WTC11 (cell line): ENCODE data around the gene TAOK2. TPM values are rescaled to one million over a fixed set of nuclear protein-coding genes. Genes with fewer than 3 reads are reported as not detected.
"Not testable (repeated sequence)": the region's sequence is repeated elsewhere in the genome, so short reads cannot be mapped to it uniquely, and the experiment has no call there.

Experiments
- ATAC-seq: fragments of 200-7000 bp; cut with Tn5 transposase; 2 replicates; pipeline ENCODE4 v1.10.0; 2021; ENCODE audit warnings: mild to moderate bottlenecking, moderate library complexity
- CTCF ChIA-PET: fragments of 300-600 bp; sonication (Branson Sonifier 250); formaldehyde crosslinking; loops from one replicate; lab custom pipeline; 2021; ENCODE audit warnings: antibody characterized with exemption; lab: Charles Lee
- POLR2A ChIA-PET: fragments of 350-600 bp; sonication (Branson Sonifier 250); formaldehyde crosslinking; loops from one replicate; lab custom pipeline; 2021; ENCODE audit warnings: antibody characterized with exemption; lab: Charles Lee
- DNase-seq: peaks from one replicate; pipeline ENCODE4 v3.0.0; 2021; ENCODE audit warnings: low spot score
- H3K27ac Mint-ChIP-seq: 2 replicates; pipeline ENCODE4 v1.8.0; 2021; ENCODE audit warnings: mixed read lengths
- H3K27me3 Mint-ChIP-seq: 2 replicates; pipeline ENCODE4 v1.8.0; 2021; ENCODE audit warnings: low read depth, mild to moderate bottlenecking, moderate library complexity, mixed read lengths
- H3K36me3 Mint-ChIP-seq: 2 replicates; pipeline ENCODE4 v1.8.0; 2021; ENCODE audit warnings: mixed read lengths
- H3K4me1 Mint-ChIP-seq: 2 replicates; pipeline ENCODE4 v1.8.0; 2022; ENCODE audit warnings: mixed read lengths
- H3K4me3 Mint-ChIP-seq: 2 replicates; pipeline ENCODE4 v1.8.0; 2021; ENCODE audit warnings: mild to moderate bottlenecking, moderate library complexity, mixed read lengths
- H3K9me3 Mint-ChIP-seq: 2 replicates; pipeline ENCODE4 v1.8.0; 2021; ENCODE audit warnings: mixed read lengths
- CREM ChIP-seq: sonication (generic); formaldehyde crosslinking; IDR thresholded peaks from 2 replicates; pipeline ENCODE4 v1.8.1; 2022; ENCODE audit warnings: mild to moderate bottlenecking, missing genetic modification reagents, moderate library complexity
- EMX1 ChIP-seq: fragments of 250-450 bp; sonication (Bioruptor Pico); IDR thresholded peaks from 2 replicates; pipeline ENCODE4 v1.8.0; 2021; ENCODE audit warnings: mild to moderate bottlenecking
- ESRRA ChIP-seq: sonication (generic); formaldehyde crosslinking; IDR thresholded peaks from 2 replicates; pipeline ENCODE4 v1.8.1; 2022; ENCODE audit warnings: mild to moderate bottlenecking, missing genetic modification reagents, borderline replicate concordance
- FOXK1 ChIP-seq: sonication (generic); formaldehyde crosslinking; IDR thresholded peaks from 2 replicates; pipeline ENCODE4 v1.8.0; 2022; ENCODE audit warnings: mild to moderate bottlenecking, moderate library complexity, missing genetic modification reagents
- GRHL2 ChIP-seq: fragments of 250-450 bp; sonication (Bioruptor Pico); IDR thresholded peaks from 2 replicates; pipeline ENCODE4 v1.8.0; 2022; ENCODE audit warnings: mild to moderate bottlenecking, moderate library complexity; ENCODE audit not compliant: insufficient replicate concordance, severe bottlenecking
- NFATC4 ChIP-seq: fragments of 250-450 bp; sonication (Bioruptor Pico); IDR thresholded peaks from 2 replicates; pipeline ENCODE4 v1.9.0; 2021; ENCODE audit warnings: mild to moderate bottlenecking
- NR3C1 ChIP-seq: sonication (generic); formaldehyde crosslinking; conservative IDR thresholded peaks from 2 replicates; pipeline ENCODE4 v1.8.1; 2023; ENCODE audit warnings: low read depth, mild to moderate bottlenecking, missing genetic modification reagents
- RORB ChIP-seq: fragments of 250-450 bp; sonication (Bioruptor Pico); IDR thresholded peaks from 2 replicates; pipeline ENCODE4 v1.9.0; 2021; ENCODE audit warnings: mild to moderate bottlenecking
- TCF7 ChIP-seq: sonication (generic); formaldehyde crosslinking; IDR thresholded peaks from 2 replicates; pipeline ENCODE4 v1.8.0; 2022; ENCODE audit warnings: mild to moderate bottlenecking, low read depth, missing genetic modification reagents, moderate library complexity
- ZBTB21 ChIP-seq: sonication (generic); formaldehyde crosslinking; IDR thresholded peaks from 2 replicates; pipeline ENCODE4 v1.8.1; 2023; ENCODE audit warnings: mild to moderate bottlenecking, missing genetic modification reagents, borderline replicate concordance
- ZNF138 ChIP-seq: sonication (generic); formaldehyde crosslinking; conservative IDR thresholded peaks from 2 replicates; pipeline ENCODE4 v1.8.1; 2022; ENCODE audit warnings: mild to moderate bottlenecking, moderate library complexity, missing genetic modification reagents
- ZNF396 ChIP-seq: fragments of 250-450 bp; sonication (Bioruptor Pico); IDR thresholded peaks from 2 replicates; pipeline ENCODE4 v1.8.0; 2021; ENCODE audit warnings: mild to moderate bottlenecking, moderate library complexity, borderline replicate concordance
- ZNF416 ChIP-seq: fragments of 250-450 bp; sonication (Bioruptor Pico); IDR thresholded peaks from 2 replicates; pipeline ENCODE4 v1.9.0; 2021; ENCODE audit warnings: mild to moderate bottlenecking, inconsistent platforms
- ZNF532 ChIP-seq: fragments of 250-450 bp; sonication (Bioruptor Pico); IDR thresholded peaks from 2 replicates; pipeline ENCODE4 v1.9.0; 2021; ENCODE audit warnings: mild to moderate bottlenecking, borderline replicate concordance
- total RNA-seq: library from RNA; stranded (reverse); gene quantifications from 3 replicates; pipeline ENCODE4 v1.2.3, GENCODE V29; 2021
- TF ChIP-seq, protein P1 (sequence below): sonication (generic); formaldehyde crosslinking; IDR thresholded peaks from 2 replicates; pipeline ENCODE4 v1.8.0; 2022; ENCODE audit warnings: mild to moderate bottlenecking, missing genetic modification reagents
- TF ChIP-seq, protein P2 (sequence below): sonication (generic); formaldehyde crosslinking; conservative IDR thresholded peaks from 2 replicates; pipeline ENCODE4 v1.8.1; 2022; ENCODE audit warnings: mild to moderate bottlenecking, missing genetic modification reagents
- TF ChIP-seq, protein P3 (sequence below): fragments of 250-450 bp; sonication (Bioruptor Pico); IDR thresholded peaks from 2 replicates; pipeline ENCODE4 v1.9.0; 2021; ENCODE audit warnings: mild to moderate bottlenecking
- TF ChIP-seq, protein P4 (sequence below): sonication (generic); formaldehyde crosslinking; IDR thresholded peaks from 2 replicates; pipeline ENCODE4 v1.8.1; 2022; ENCODE audit warnings: missing genetic modification reagents, borderline replicate concordance
- TF ChIP-seq, protein P5 (sequence below): sonication (generic); formaldehyde crosslinking; IDR thresholded peaks from 2 replicates; pipeline ENCODE4 v1.8.1; 2023; ENCODE audit warnings: mild to moderate bottlenecking, missing genetic modification reagents

The TAOK2 gene
- total RNA-seq, 1 experiment from 2014 or later, result 42.4 TPM

DNA sequence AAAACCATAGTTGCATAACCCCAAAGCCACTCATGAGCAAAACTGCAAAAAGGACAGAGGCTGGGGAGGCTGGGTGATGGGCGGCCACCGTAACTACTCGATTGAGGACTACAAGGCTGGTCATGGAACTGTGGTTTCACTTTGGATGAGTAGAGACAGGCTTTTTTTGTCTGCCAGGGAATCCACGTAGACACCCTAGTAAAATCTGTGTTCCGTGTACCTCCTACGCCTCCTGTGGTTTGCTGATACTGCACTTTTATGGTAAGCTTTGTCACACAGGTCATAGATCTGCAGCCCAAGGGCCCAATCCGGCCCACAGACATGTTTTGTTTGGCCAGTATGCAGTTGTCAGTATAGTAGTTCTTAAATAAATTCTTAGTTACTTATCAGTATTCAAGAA is 59.6 kb downstream of the TAOK2 start (continued):
- TF ChIP-seq, protein P1, sequence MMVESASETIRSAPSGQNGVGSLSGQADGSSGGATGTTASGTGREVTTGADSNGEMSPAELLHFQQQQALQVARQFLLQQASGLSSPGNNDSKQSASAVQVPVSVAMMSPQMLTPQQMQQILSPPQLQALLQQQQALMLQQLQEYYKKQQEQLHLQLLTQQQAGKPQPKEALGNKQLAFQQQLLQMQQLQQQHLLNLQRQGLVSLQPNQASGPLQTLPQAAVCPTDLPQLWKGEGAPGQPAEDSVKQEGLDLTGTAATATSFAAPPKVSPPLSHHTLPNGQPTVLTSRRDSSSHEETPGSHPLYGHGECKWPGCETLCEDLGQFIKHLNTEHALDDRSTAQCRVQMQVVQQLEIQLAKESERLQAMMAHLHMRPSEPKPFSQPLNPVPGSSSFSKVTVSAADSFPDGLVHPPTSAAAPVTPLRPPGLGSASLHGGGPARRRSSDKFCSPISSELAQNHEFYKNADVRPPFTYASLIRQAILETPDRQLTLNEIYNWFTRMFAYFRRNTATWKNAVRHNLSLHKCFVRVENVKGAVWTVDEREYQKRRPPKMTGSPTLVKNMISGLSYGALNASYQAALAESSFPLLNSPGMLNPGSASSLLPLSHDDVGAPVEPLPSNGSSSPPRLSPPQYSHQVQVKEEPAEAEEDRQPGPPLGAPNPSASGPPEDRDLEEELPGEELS (CRISPR knock-in tag), result no peak
- no peak for TF ChIP-seq CREM (CRISPR knock-in tag)

DNA sequence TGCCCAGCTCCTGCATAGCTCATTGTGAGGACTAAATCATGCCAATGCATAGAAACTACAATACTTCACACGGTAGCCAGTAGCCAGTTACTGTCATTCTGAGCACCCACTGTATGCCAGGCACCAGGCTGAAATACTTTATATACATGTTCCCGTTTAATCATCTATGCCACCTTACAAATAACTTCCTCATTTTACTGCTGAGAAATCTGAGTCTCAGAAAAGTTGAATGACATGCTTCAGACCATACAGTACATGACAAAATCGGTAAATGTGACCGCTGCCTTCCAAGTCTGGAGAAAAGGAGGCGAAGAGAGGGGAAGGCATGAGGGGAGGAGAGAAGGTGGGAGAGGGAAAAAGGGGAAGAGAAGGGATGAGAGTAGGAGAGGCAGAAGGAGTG is 66.6 kb downstream of the TAOK2 start:
- POLR2A ChIA-PET, result no interaction called here
- no peak for DNase-seq
- no peak overlapping the region for H3K4me3 Mint-ChIP-seq
- TF ChIP-seq ZNF416 (CRISPR knock-in tag) (no peak), FOXK1 (CRISPR knock-in tag) (no peak), ZBTB21 (CRISPR knock-in tag) (no peak), ZNF138 (no peak), RORB (CRISPR knock-in tag) (no peak), NR3C1 (CRISPR knock-in tag) (no peak), TCF7 (CRISPR knock-in tag) (no peak), ZNF532 (CRISPR knock-in tag) (no peak), NFATC4 (CRISPR knock-in tag) (no peak), ZNF396 (no peak), ESRRA (no peak), GRHL2 (CRISPR knock-in tag) (no peak), EMX1 (CRISPR knock-in tag) (no peak)
- TF ChIP-seq, protein P2, sequence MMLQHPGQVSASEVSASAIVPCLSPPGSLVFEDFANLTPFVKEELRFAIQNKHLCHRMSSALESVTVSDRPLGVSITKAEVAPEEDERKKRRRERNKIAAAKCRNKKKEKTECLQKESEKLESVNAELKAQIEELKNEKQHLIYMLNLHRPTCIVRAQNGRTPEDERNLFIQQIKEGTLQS (CRISPR knock-in tag), result no peak
- TF ChIP-seq, protein P3, sequence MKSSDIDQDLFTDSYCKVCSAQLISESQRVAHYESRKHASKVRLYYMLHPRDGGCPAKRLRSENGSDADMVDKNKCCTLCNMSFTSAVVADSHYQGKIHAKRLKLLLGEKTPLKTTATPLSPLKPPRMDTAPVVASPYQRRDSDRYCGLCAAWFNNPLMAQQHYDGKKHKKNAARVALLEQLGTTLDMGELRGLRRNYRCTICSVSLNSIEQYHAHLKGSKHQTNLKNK, result no peak
- TF ChIP-seq, protein P4, sequence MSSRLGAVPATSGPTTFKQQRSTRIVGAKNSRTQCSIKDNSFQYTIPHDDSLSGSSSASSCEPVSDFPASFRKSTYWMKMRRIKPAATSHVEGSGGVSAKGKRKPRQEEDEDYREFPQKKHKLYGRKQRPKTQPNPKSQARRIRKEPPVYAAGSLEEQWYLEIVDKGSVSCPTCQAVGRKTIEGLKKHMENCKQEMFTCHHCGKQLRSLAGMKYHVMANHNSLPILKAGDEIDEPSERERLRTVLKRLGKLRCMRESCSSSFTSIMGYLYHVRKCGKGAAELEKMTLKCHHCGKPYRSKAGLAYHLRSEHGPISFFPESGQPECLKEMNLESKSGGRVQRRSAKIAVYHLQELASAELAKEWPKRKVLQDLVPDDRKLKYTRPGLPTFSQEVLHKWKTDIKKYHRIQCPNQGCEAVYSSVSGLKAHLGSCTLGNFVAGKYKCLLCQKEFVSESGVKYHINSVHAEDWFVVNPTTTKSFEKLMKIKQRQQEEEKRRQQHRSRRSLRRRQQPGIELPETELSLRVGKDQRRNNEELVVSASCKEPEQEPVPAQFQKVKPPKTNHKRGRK (CRISPR knock-in tag), result no peak
- TF ChIP-seq, protein P5, sequence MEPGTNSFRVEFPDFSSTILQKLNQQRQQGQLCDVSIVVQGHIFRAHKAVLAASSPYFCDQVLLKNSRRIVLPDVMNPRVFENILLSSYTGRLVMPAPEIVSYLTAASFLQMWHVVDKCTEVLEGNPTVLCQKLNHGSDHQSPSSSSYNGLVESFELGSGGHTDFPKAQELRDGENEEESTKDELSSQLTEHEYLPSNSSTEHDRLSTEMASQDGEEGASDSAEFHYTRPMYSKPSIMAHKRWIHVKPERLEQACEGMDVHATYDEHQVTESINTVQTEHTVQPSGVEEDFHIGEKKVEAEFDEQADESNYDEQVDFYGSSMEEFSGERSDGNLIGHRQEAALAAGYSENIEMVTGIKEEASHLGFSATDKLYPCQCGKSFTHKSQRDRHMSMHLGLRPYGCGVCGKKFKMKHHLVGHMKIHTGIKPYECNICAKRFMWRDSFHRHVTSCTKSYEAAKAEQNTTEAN (CRISPR knock-in tag), result no peak
- no peaks in the 10 kb centered on the region for H3K4me1 Mint-ChIP-seq
- ATAC-seq, result no peak
- H3K36me3 Mint-ChIP-seq, result no peaks in the 10 kb centered on the region
- H3K27ac Mint-ChIP-seq, result no peak overlapping the region
- peaks cover 43% of the 10 kb centered on the region for H3K27me3 Mint-ChIP-seq
- CTCF ChIA-PET, result interaction anchor here (1.1 kb wide), 1 partner anchor 15 kb away, joined by 6 read pairs; no protein-coding TSS in a partner anchor
- peaks cover 4% of the 10 kb centered on the region; the same call in 1 of the 2 replicates for H3K9me3 Mint-ChIP-seq

GRCh38 chr16:30040690-30041089 is 67.0 kb downstream of the TAOK2 start:
- H3K27me3 Mint-ChIP-seq, result peaks cover 38% of the 10 kb centered on the region

More at GRCh38 chr16:30040690-30041089, 67.0 kb downstream of the TAOK2 start:
- H3K4me3 Mint-ChIP-seq, H3K9me3 Mint-ChIP-seq, ATAC-seq, H3K36me3 Mint-ChIP-seq, DNase-seq, H3K27ac Mint-ChIP-seq, H3K4me1 Mint-ChIP-seq, POLR2A ChIA-PET: not testable (repeated sequence)
- CTCF ChIA-PET, result interaction anchor here (0.6 to 4.6 kb wide), 6 partner anchors 9 to 909 kb away, joined by 3 to 31 read pairs (median 4); partner anchors contain the start of genes TBX6 and TLCD3B
